Activated T-cell treated with anti-CD3 and anti-CD28 coated beads, Interleukin-2, amount 50 U/mL, for 4 hours (primary cell): ENCODE results near the gene SPINK8. TPM values are rescaled to one million over a fixed set of nuclear protein-coding genes. Genes with fewer than 3 reads are reported as not detected.
A peak's percentile ranks its signal among the peaks of the same experiment; 100 is the strongest.
"Not testable (repeated sequence)": the region's sequence is repeated elsewhere in the genome, so short reads cannot be mapped to it uniquely, and the experiment has no call there.

Experiments
- ATAC-seq, 2 donors: fragments of 200-7000 bp; cut with Tn5 transposase; one replicate each; pipeline ENCODE4 v1.10.0; 2021
- DNase-seq: peaks from one replicate; pipeline ENCODE4 v3.0.0-alpha.2; 2020
- H3K27me3 Mint-ChIP-seq: one replicate; pipeline ENCODE4 v1.8.0; 2021; ENCODE audit warnings: low read depth, mixed read lengths
- H3K36me3 Mint-ChIP-seq: one replicate; pipeline ENCODE4 v1.8.0; 2022; ENCODE audit warnings: mixed read lengths; ENCODE audit not compliant: insufficient read depth
- H3K4me1 Mint-ChIP-seq: one replicate; pipeline ENCODE4 v1.8.0; 2021; ENCODE audit warnings: low read depth, mixed read lengths
- H3K4me3 Mint-ChIP-seq: one replicate; pipeline ENCODE4 v1.8.0; 2021; ENCODE audit warnings: mild to moderate bottlenecking, moderate library complexity, mixed read lengths
- H3K9me3 Mint-ChIP-seq: one replicate; pipeline ENCODE4 v1.8.0; 2021; ENCODE audit warnings: mixed read lengths
- total RNA-seq, 3 donors: library from RNA; stranded (reverse); gene quantifications; one replicate each; pipeline ENCODE4 v1.2.1, GENCODE V29; 2021

Gene SPINK8
- total RNA-seq, 3 donors from 2014 or later: not detected

- ATAC-seq (no peak), DNase-seq (no peak)
- no peaks in the 10 kb centered on the region for H3K36me3 Mint-ChIP-seq
- H3K4me3 Mint-ChIP-seq: no peak overlapping the region
- H3K27me3 Mint-ChIP-seq: peaks cover 3% of the 10 kb centered on the region
- no peaks in the 10 kb centered on the region for H3K4me1 Mint-ChIP-seq
- no peaks in the 10 kb centered on the region for H3K9me3 Mint-ChIP-seq
Observed at GRCh38 chr3:48344867-48345507, 11.5 kb upstream of the SPINK8 start.

GRCh38 chr3:48343432-48343831 is 10.0 kb upstream of the SPINK8 start:
- Mint-ChIP-seq H3K36me3 (no peaks in the 10 kb centered on the region), H3K9me3 (no peaks in the 10 kb centered on the region), H3K4me3 (no peak overlapping the region), H3K4me1 (no peaks in the 10 kb centered on the region), H3K27me3 (peaks cover 3% of the 10 kb centered on the region)
- no peak for ATAC-seq
- no peak for DNase-seq

GRCh38 chr3:48338635-48339034 is 5.2 kb upstream of the SPINK8 start:
- H3K4me3 Mint-ChIP-seq: no peak overlapping the region
- H3K27me3 Mint-ChIP-seq: peaks cover 12% of the 10 kb centered on the region
- no peaks in the 10 kb centered on the region for H3K36me3 Mint-ChIP-seq
- DNase-seq (no peak), ATAC-seq (no peak)
- no peaks in the 10 kb centered on the region for H3K4me1 Mint-ChIP-seq
- H3K9me3 Mint-ChIP-seq: no peaks in the 10 kb centered on the region

- DNase-seq, H3K4me3 Mint-ChIP-seq, ATAC-seq, H3K9me3 Mint-ChIP-seq, H3K36me3 Mint-ChIP-seq, H3K4me1 Mint-ChIP-seq: not testable (repeated sequence)
- peaks cover 14% of the 10 kb centered on the region for H3K27me3 Mint-ChIP-seq
Observed at GRCh38 chr3:48337536-48337935, 4.1 kb upstream of the SPINK8 start.

- not testable (repeated sequence) for H3K9me3 Mint-ChIP-seq, H3K4me3 Mint-ChIP-seq, ATAC-seq, H3K4me1 Mint-ChIP-seq, H3K36me3 Mint-ChIP-seq, DNase-seq
- H3K27me3 Mint-ChIP-seq: peaks cover 11% of the 10 kb centered on the region
Observed at GRCh38 chr3:48335286-48335685, 1.8 kb upstream of the SPINK8 start.

GRCh38 chr3:48334605-48335004 is 1.1 kb upstream of the SPINK8 start:
- Mint-ChIP-seq H3K4me1 (no peaks in the 10 kb centered on the region), H3K27me3 (peaks cover 11% of the 10 kb centered on the region), H3K36me3 (no peaks in the 10 kb centered on the region), H3K9me3 (no peaks in the 10 kb centered on the region), H3K4me3 (no peak overlapping the region)
- ATAC-seq (no peak), DNase-seq (no peak)

- peaks cover 14% of the 10 kb centered on the region for H3K27me3 Mint-ChIP-seq
- not testable (repeated sequence) for ATAC-seq, H3K36me3 Mint-ChIP-seq, H3K4me1 Mint-ChIP-seq, H3K4me3 Mint-ChIP-seq, H3K9me3 Mint-ChIP-seq, DNase-seq
Observed at GRCh38 chr3:48331706-48332435, 1.6 kb downstream of the SPINK8 start.

- Mint-ChIP-seq H3K9me3 (peaks cover 6% of the 10 kb centered on the region), H3K36me3 (peaks cover 1% of the 10 kb centered on the region), H3K27me3 (peaks cover 7% of the 10 kb centered on the region), H3K4me3 (no peak overlapping the region), H3K4me1 (peaks cover 3% of the 10 kb centered on the region)
- DNase-seq (no peak), ATAC-seq (no peak)
Observed at GRCh38 chr3:48320996-48321395, 12.5 kb downstream of the SPINK8 start.

- H3K4me1 Mint-ChIP-seq: peaks cover 3% of the 10 kb centered on the region
- peaks cover 1% of the 10 kb centered on the region for H3K36me3 Mint-ChIP-seq
- no peak overlapping the region for H3K4me3 Mint-ChIP-seq
- H3K9me3 Mint-ChIP-seq: peaks cover 21% of the 10 kb centered on the region
- ATAC-seq (no peak), DNase-seq (no peak)
- peaks cover 9% of the 10 kb centered on the region for H3K27me3 Mint-ChIP-seq
Observed at GRCh38 chr3:48318713-48319468, 14.6 kb downstream of the SPINK8 start.

- H3K9me3 Mint-ChIP-seq: peaks cover 26% of the 10 kb centered on the region
- ATAC-seq: no peak
- H3K4me1 Mint-ChIP-seq: no peaks in the 10 kb centered on the region
Observed at GRCh38 chr3:48314542-48314941, 18.9 kb downstream of the SPINK8 start.

GRCh38 chr3:48306860-48307530 is 26.5 kb downstream of the SPINK8 start:
- H3K4me1 Mint-ChIP-seq: peaks cover 8% of the 10 kb centered on the region
- H3K36me3 Mint-ChIP-seq: no peaks in the 10 kb centered on the region
- DNase-seq (no peak), ATAC-seq (no peak)
- no peak overlapping the region for H3K4me3 Mint-ChIP-seq
- H3K9me3 Mint-ChIP-seq: peaks cover 4% of the 10 kb centered on the region
- H3K27me3 Mint-ChIP-seq: peaks cover 9% of the 10 kb centered on the region

More at GRCh38 chr3:48314542-48314941, 18.9 kb downstream of the SPINK8 start:
- Mint-ChIP-seq H3K4me3 (no peak overlapping the region), H3K36me3 (peaks cover 1% of the 10 kb centered on the region), H3K27me3 (peaks cover 17% of the 10 kb centered on the region)
- no peak for DNase-seq

- DNase-seq: no peak
- peaks cover 4% of the 10 kb centered on the region for H3K9me3 Mint-ChIP-seq
- no peak for ATAC-seq
- peaks cover 11% of the 10 kb centered on the region for H3K4me1 Mint-ChIP-seq
- H3K27me3 Mint-ChIP-seq: peaks cover 8% of the 10 kb centered on the region
- no peaks in the 10 kb centered on the region for H3K36me3 Mint-ChIP-seq
- H3K4me3 Mint-ChIP-seq: no peak overlapping the region
Observed at GRCh38 chr3:48306290-48306689, 27.2 kb downstream of the SPINK8 start.

GRCh38 chr3:48305396-48305795 is 28.1 kb downstream of the SPINK8 start:
- peaks cover 5% of the 10 kb centered on the region for H3K27me3 Mint-ChIP-seq
- no peaks in the 10 kb centered on the region for H3K36me3 Mint-ChIP-seq
- H3K9me3 Mint-ChIP-seq: peaks cover 4% of the 10 kb centered on the region
- peaks cover 13% of the 10 kb centered on the region for H3K4me1 Mint-ChIP-seq
- ATAC-seq: no peak
- DNase-seq: no peak
- H3K4me3 Mint-ChIP-seq: no peak overlapping the region

GRCh38 chr3:48303021-48303420 is 30.4 kb downstream of the SPINK8 start:
- no peak for ATAC-seq
- Mint-ChIP-seq H3K27me3 (peaks cover 3% of the 10 kb centered on the region), H3K4me3 (peak overlapping the region; percentile 96), H3K9me3 (peaks cover 4% of the 10 kb centered on the region), H3K4me1 (peaks cover 31% of the 10 kb centered on the region), H3K36me3 (peaks cover 8% of the 10 kb centered on the region)
- DNase-seq: no peak
